NK-92 treated with Interleukin-12 subunit alpha and Interleukin-12 subunit beta, amount 100 ng/mL, for 24 hours (cell line): Measurements from ENCODE around the gene BAG1.
A peak's percentile ranks its signal among the peaks of the same experiment; 100 is the strongest.

ENCODE experiments used
- DNase-seq: peaks from one replicate; lab custom pipeline; 2025; lab: John Stamatoyannopoulos, UW

BAG1 gene

GRCh38 chr9:33273972-33274328, 9.4 kb upstream of the BAG1 start:
- DNase-seq, result no peak

- DNase-seq, result no peak
Observed at GRCh38 chr9:33273266-33273971, 8.9 kb upstream of the BAG1 start.

- DNase-seq, result no peak
Observed at GRCh38 chr9:33272061-33272460, 7.6 kb upstream of the BAG1 start.

GRCh38 chr9:33270146-33270545, 5.6 kb upstream of the BAG1 start:
- no peak for DNase-seq

GRCh38 chr9:33267151-33267767, 2.8 kb upstream of the BAG1 start:
- DNase-seq, result no peak

GRCh38 chr9:33265211-33265865, 830 bp upstream of the BAG1 start:
- no peak for DNase-seq

- peak; percentile 44 for DNase-seq
Observed at GRCh38 chr9:33264003-33264472, 470 bp downstream of the BAG1 start.

- DNase-seq, result peak; percentile 37
Observed at GRCh38 chr9:33263131-33264002, 1.1 kb downstream of the BAG1 start.

- DNase-seq, result no peak
Observed at GRCh38 chr9:33260372-33260771, 4.1 kb downstream of the BAG1 start.

GRCh38 chr9:33257276-33257675, 7.2 kb downstream of the BAG1 start:
- no peak for DNase-seq

- DNase-seq, result no peak
Observed at GRCh38 chr9:33256236-33256635, 8.3 kb downstream of the BAG1 start.

GRCh38 chr9:33255471-33255870, 9.0 kb downstream of the BAG1 start:
- no peak for DNase-seq

GRCh38 chr9:33255014-33255413, 9.5 kb downstream of the BAG1 start:
- DNase-seq, result no peak

GRCh38 chr9:33254211-33254610, 10.3 kb downstream of the BAG1 start:
- no peak for DNase-seq

- DNase-seq, result no peak
Observed at GRCh38 chr9:33250458-33250995, 14.0 kb downstream of the BAG1 start.

GRCh38 chr9:33249983-33250382, 14.5 kb downstream of the BAG1 start:
- no peak for DNase-seq

- DNase-seq, result no peak
Observed at GRCh38 chr9:33249087-33249658, 15.3 kb downstream of the BAG1 start.

GRCh38 chr9:33248606-33249005, 15.9 kb downstream of the BAG1 start:
- DNase-seq, result no peak

- DNase-seq, result no peak
Observed at GRCh38 chr9:33246269-33246860, 18.1 kb downstream of the BAG1 start.

- no peak for DNase-seq
Observed at GRCh38 chr9:33245341-33245740, 19.2 kb downstream of the BAG1 start.

- DNase-seq, result no peak
Observed at GRCh38 chr9:33244137-33244784, 20.2 kb downstream of the BAG1 start.
